IMR-90 (cell line): ENCODE measurements around the gene CCDC60.

Source experiments
- MAZ ChIP-seq: IDR thresholded peaks from 2 replicates; pipeline ENCODE4 v1.6.1; 2012; ENCODE audit warnings: low read depth, mild to moderate bottlenecking, low read length, improper control_type of control experiment, moderate library complexity, borderline replicate concordance
- MXI1 ChIP-seq: IDR thresholded peaks from 2 replicates; pipeline ENCODE4 v1.6.1; 2012; ENCODE audit warnings: low read depth, mild to moderate bottlenecking, low read length, moderate library complexity, borderline replicate concordance
- POLR2A ChIP-seq: IDR thresholded peaks from 2 replicates; pipeline ENCODE4 v1.6.1; 2012; ENCODE audit warnings: mild to moderate bottlenecking, low read depth, low read length
- RAD21 ChIP-seq: IDR thresholded peaks from 2 replicates; pipeline ENCODE4 v1.6.1; 2012; ENCODE audit warnings: low read length, improper control_type of control experiment
- RCOR1 ChIP-seq: IDR thresholded peaks from 2 replicates; pipeline ENCODE4 v1.6.1; 2012; ENCODE audit warnings: mild to moderate bottlenecking, low read length, improper control_type of control experiment; ENCODE audit not compliant: insufficient replicate concordance
- RFX5 ChIP-seq: IDR thresholded peaks from 2 replicates; pipeline ENCODE4 v1.8.0; 2012; ENCODE audit warnings: low read depth, mild to moderate bottlenecking, low read length, moderate library complexity
- SMC3 ChIP-seq: fragments of 150-350 bp; IDR thresholded peaks from 2 replicates; pipeline ENCODE4 v1.6.1; 2016; ENCODE audit warnings: low read depth, mild to moderate bottlenecking, antibody characterized with exemption, low read length, moderate library complexity
- TF ChIP-seq, protein P1 (sequence below): conservative IDR thresholded peaks from 2 replicates; pipeline ENCODE4 v1.5.1; 2012; ENCODE audit warnings: mild to moderate bottlenecking, low read depth, low read length, improper control_type of control experiment
- TF ChIP-seq, protein P2 (sequence below): fragments of 150-350 bp; IDR thresholded peaks from 2 replicates; pipeline ENCODE4 v1.6.1; 2017; ENCODE audit warnings: mild to moderate bottlenecking, antibody characterized with exemption, low read length, low read depth

GRCh38 chr12:119446459-119446858 is 111.9 kb downstream of the CCDC60 start:
- no peak for TF ChIP-seq POLR2A
- TF ChIP-seq, protein P1, sequence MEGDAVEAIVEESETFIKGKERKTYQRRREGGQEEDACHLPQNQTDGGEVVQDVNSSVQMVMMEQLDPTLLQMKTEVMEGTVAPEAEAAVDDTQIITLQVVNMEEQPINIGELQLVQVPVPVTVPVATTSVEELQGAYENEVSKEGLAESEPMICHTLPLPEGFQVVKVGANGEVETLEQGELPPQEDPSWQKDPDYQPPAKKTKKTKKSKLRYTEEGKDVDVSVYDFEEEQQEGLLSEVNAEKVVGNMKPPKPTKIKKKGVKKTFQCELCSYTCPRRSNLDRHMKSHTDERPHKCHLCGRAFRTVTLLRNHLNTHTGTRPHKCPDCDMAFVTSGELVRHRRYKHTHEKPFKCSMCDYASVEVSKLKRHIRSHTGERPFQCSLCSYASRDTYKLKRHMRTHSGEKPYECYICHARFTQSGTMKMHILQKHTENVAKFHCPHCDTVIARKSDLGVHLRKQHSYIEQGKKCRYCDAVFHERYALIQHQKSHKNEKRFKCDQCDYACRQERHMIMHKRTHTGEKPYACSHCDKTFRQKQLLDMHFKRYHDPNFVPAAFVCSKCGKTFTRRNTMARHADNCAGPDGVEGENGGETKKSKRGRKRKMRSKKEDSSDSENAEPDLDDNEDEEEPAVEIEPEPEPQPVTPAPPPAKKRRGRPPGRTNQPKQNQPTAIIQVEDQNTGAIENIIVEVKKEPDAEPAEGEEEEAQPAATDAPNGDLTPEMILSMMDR: no peak
- TF ChIP-seq SMC3: no peak
- no peak for TF ChIP-seq RCOR1
- no peak for TF ChIP-seq RAD21
- TF ChIP-seq, protein P2, sequence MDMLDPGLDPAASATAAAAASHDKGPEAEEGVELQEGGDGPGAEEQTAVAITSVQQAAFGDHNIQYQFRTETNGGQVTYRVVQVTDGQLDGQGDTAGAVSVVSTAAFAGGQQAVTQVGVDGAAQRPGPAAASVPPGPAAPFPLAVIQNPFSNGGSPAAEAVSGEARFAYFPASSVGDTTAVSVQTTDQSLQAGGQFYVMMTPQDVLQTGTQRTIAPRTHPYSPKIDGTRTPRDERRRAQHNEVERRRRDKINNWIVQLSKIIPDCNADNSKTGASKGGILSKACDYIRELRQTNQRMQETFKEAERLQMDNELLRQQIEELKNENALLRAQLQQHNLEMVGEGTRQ: no peak
- TF ChIP-seq MXI1: no peak
- no peak for TF ChIP-seq MAZ
- no peak for TF ChIP-seq RFX5
